GM13976 (cell line): Measurements from ENCODE around the gene PLEKHH3.
"Not testable (repeated sequence)": the region's sequence is repeated elsewhere in the genome, so short reads cannot be mapped to it uniquely, and the experiment has no call there.

Source experiments
- DNase-seq: peaks from one replicate; pipeline ENCODE4 v3.0.0; 2012; ENCODE audit warnings: low spot score
- in situ Hi-C: fragments of 300-500 bp; cut with MboI; formaldehyde crosslinking; loops from one replicate; pipeline ENCODE4 v1.12.0; 2022; ENCODE audit warnings: low sequenced_read_pairs, mixed read lengths, inconsistent platforms; ENCODE audit not compliant: unreplicated experiment
- TF ChIP-seq, protein P1 (sequence below): IDR thresholded peaks from 2 replicates; pipeline ENCODE4 v1.5.1; 2012; ENCODE audit warnings: borderline replicate concordance, mild to moderate bottlenecking; ENCODE audit not compliant: insufficient read depth; ENCODE audit errors: extremely low read depth, missing control alignments, control extremely low read depth

PLEKHH3 gene

GRCh38 chr17:42670789-42671657, 5.8 kb downstream of the PLEKHH3 start:
- no peak for DNase-seq
- TF ChIP-seq, protein P1, sequence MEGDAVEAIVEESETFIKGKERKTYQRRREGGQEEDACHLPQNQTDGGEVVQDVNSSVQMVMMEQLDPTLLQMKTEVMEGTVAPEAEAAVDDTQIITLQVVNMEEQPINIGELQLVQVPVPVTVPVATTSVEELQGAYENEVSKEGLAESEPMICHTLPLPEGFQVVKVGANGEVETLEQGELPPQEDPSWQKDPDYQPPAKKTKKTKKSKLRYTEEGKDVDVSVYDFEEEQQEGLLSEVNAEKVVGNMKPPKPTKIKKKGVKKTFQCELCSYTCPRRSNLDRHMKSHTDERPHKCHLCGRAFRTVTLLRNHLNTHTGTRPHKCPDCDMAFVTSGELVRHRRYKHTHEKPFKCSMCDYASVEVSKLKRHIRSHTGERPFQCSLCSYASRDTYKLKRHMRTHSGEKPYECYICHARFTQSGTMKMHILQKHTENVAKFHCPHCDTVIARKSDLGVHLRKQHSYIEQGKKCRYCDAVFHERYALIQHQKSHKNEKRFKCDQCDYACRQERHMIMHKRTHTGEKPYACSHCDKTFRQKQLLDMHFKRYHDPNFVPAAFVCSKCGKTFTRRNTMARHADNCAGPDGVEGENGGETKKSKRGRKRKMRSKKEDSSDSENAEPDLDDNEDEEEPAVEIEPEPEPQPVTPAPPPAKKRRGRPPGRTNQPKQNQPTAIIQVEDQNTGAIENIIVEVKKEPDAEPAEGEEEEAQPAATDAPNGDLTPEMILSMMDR, result no peak
- in situ Hi-C loops, result no loop called here

- in situ Hi-C loops, result no loop called here
- TF ChIP-seq, protein P1, result peak; percentile 56
- DNase-seq, result peak; percentile 80
Observed at GRCh38 chr17:42669977-42670788, 6.6 kb downstream of the PLEKHH3 start.

DNA sequence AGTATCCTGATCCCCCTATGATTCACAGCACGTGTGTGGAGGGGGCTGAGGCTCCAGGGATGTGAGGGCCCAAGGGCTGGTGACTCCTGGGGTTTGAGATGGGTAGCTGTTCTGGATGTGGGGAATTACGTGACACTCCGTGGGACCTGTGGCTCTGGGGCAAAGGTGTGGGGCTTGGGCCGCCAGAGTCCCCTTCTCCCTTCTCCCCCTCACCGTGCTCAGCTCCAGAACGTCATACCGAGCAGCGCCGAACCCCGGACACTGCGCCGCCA, 7.2 kb downstream of the PLEKHH3 start:
- TF ChIP-seq, protein P1, result no peak
- in situ Hi-C loops, result no loop called here
- DNase-seq, result no peak

- in situ Hi-C loops, result no loop called here
- DNase-seq, result no peak
- TF ChIP-seq, protein P1, result no peak
Observed at GRCh38 chr17:42667088-42667951, 9.5 kb downstream of the PLEKHH3 start.

DNA sequence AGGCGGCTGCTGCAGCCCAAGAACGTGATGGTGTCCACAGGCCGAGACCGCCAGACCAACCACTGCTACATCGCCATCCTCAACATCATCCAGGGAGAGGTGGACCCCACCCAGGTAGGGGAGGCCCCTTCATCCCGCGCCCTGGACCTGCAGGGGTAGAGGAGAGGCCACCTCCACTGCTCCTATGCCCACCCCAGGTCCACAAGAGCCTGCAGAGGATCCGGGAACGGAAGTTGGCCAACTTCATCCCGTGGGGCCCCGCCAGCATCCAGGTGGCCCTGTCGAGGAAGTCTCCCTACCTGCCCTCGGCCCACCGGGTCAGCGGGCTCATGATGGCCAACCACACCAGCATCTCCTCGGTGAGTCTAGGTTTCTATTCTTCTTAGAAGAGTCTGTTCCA, 10.7 kb downstream of the PLEKHH3 start:
- DNase-seq, in situ Hi-C loops: not testable (repeated sequence)

DNA sequence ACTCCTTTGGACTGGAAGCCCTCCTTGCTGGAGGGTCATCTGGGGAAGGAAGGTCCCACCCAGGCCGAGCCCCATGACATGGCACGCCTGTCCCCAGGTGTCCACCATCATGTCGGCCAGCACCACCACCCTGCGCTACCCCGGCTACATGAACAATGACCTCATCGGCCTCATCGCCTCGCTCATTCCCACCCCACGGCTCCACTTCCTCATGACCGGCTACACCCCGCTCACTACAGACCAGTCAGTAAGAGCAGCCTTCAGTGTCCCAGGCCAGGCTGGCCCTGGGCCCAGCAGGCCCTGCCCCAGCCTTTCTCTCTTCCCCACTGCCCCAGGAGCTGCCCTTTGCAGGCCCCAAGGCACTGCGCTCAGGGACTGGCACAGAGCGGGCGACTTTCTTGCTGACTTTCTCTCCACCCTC, 11.2 kb downstream of the PLEKHH3 start:
- TF ChIP-seq, protein P1, result no peak
- DNase-seq, result no peak
- in situ Hi-C loops, result no loop called here
